HepG2 (cell line): Measurements from ENCODE around the gene CNTRL. TPM values are rescaled to one million over a fixed set of nuclear protein-coding genes. Genes with fewer than 3 reads are reported as not detected.
A peak's percentile ranks its signal among the peaks of the same experiment; 100 is the strongest.

Source experiments
- ATM ChIP-seq: fragments of 450-650 bp; IDR thresholded peaks from 2 replicates; pipeline ENCODE4 v1.7.1; 2017; ENCODE audit warnings: mild to moderate bottlenecking, borderline replicate concordance
- DPF2 ChIP-seq: sonication (generic); formaldehyde crosslinking; IDR thresholded peaks from 2 replicates; pipeline ENCODE4 v1.4.0; 2020; ENCODE audit warnings: mild to moderate bottlenecking, low read depth, missing genetic modification reagents, borderline replicate concordance
- GLI4 ChIP-seq: sonication (generic); formaldehyde crosslinking; IDR thresholded peaks from 2 replicates; pipeline ENCODE4 v1.5.1; 2020; ENCODE audit warnings: missing genetic modification reagents, mild to moderate bottlenecking, moderate library complexity, borderline replicate concordance
- HNRNPLL ChIP-seq: fragments of 200-400 bp; formaldehyde crosslinking; IDR thresholded peaks from 2 replicates; pipeline ENCODE4 v1.6.1; 2017; ENCODE audit warnings: mild to moderate bottlenecking, low read depth, low read length; ENCODE audit not compliant: poor library complexity, severe bottlenecking
- KMT2A ChIP-seq: sonication (generic); formaldehyde crosslinking; IDR thresholded peaks from 2 replicates; pipeline ENCODE4 v1.4.0; 2020; ENCODE audit warnings: missing genetic modification reagents
- SOX5 ChIP-seq: IDR thresholded peaks from 2 replicates; pipeline ENCODE4 v1.6.1; 2016; ENCODE audit warnings: borderline replicate concordance
- ZNF33B ChIP-seq: sonication (generic); formaldehyde crosslinking; IDR thresholded peaks from 2 replicates; pipeline ENCODE4 v1.5.1; 2020; ENCODE audit warnings: mild to moderate bottlenecking, missing genetic modification reagents
- ZNF564 ChIP-seq: sonication (generic); formaldehyde crosslinking; IDR thresholded peaks from 2 replicates; pipeline ENCODE4 v1.8.1; 2023; ENCODE audit warnings: mild to moderate bottlenecking, missing genetic modification reagents
- ZNF567 ChIP-seq: sonication (generic); formaldehyde crosslinking; IDR thresholded peaks from 2 replicates; pipeline ENCODE4 v1.8.1; 2023; ENCODE audit warnings: mild to moderate bottlenecking, missing genetic modification reagents, borderline replicate concordance
- ZNF713 ChIP-seq: sonication (generic); formaldehyde crosslinking; IDR thresholded peaks from 2 replicates; pipeline ENCODE4 v1.4.0; 2020; ENCODE audit warnings: mild to moderate bottlenecking, missing genetic modification reagents
- ZNF781 ChIP-seq: sonication (generic); formaldehyde crosslinking; IDR thresholded peaks from 2 replicates; pipeline ENCODE4 v1.5.1; 2020; ENCODE audit warnings: borderline replicate concordance, mild to moderate bottlenecking, missing genetic modification reagents; ENCODE audit errors: not compliant biosample characterization
- polyA plus RNA-seq, 8 experiments: library from polyadenylated mRNA; depleted of rRNA in 3 of 8; stranded (reverse) in 7 of 8; unstranded in 1 of 8; fragments of >200 nt; fragmentation: Illumina TruSeq in 4 of 8; extraction: Trizol in 4 of 8; gene quantifications; 2 replicates each; pipeline versions ENCODE4 v1.2.1 to v1.2.3, GENCODE V29; 2011 to 2016; ENCODE audit warnings: low read depth in 4 of 8, missing spikeins in 1 of 8, mixed read lengths in 1 of 8; ENCODE audit not compliant: insufficient read depth in 1 of 8
- total RNA-seq, 5 experiments: library from RNA; depleted of rRNA; stranded (reverse); fragments of >200 nt; fragmentation: Illumina TruSeq; extraction: Trizol; gene quantifications; 2 replicates each; pipeline ENCODE4 v1.2.3, GENCODE V29; 2016; ENCODE audit warnings: low read depth in 1 of 5
- TF ChIP-seq, protein P1 (sequence below): sonication (generic); formaldehyde crosslinking; IDR thresholded peaks from 2 replicates; pipeline ENCODE4 v1.4.0; 2020; ENCODE audit warnings: mild to moderate bottlenecking, missing genetic modification reagents, borderline replicate concordance
- TF ChIP-seq, protein P2 (sequence below): sonication (generic); formaldehyde crosslinking; IDR thresholded peaks from 2 replicates; pipeline ENCODE4 v1.4.0; 2020; ENCODE audit warnings: missing genetic modification reagents
- TF ChIP-seq, protein P3 (sequence below): sonication (generic); formaldehyde crosslinking; IDR thresholded peaks from 2 replicates; pipeline ENCODE4 v1.5.0; 2020; ENCODE audit warnings: mild to moderate bottlenecking, missing genetic modification reagents, moderate library complexity
- TF ChIP-seq, protein P4 (sequence below): sonication (generic); formaldehyde crosslinking; IDR thresholded peaks from 2 replicates; pipeline ENCODE4 v1.8.1; 2023; ENCODE audit warnings: missing genetic modification reagents, mild to moderate bottlenecking, borderline replicate concordance

CNTRL gene
- total and polyA plus RNA-seq, 2 of the 13 experiments (the other 11 are each of a cell fraction or from before 2014, with no cell fraction given): 7.5 to 11.8 TPM

GRCh38 chr9:121201738-121202533, 127.2 kb downstream of the CNTRL start, which contains the start of gene RAB14 (continued):
- TF ChIP-seq, protein P1, sequence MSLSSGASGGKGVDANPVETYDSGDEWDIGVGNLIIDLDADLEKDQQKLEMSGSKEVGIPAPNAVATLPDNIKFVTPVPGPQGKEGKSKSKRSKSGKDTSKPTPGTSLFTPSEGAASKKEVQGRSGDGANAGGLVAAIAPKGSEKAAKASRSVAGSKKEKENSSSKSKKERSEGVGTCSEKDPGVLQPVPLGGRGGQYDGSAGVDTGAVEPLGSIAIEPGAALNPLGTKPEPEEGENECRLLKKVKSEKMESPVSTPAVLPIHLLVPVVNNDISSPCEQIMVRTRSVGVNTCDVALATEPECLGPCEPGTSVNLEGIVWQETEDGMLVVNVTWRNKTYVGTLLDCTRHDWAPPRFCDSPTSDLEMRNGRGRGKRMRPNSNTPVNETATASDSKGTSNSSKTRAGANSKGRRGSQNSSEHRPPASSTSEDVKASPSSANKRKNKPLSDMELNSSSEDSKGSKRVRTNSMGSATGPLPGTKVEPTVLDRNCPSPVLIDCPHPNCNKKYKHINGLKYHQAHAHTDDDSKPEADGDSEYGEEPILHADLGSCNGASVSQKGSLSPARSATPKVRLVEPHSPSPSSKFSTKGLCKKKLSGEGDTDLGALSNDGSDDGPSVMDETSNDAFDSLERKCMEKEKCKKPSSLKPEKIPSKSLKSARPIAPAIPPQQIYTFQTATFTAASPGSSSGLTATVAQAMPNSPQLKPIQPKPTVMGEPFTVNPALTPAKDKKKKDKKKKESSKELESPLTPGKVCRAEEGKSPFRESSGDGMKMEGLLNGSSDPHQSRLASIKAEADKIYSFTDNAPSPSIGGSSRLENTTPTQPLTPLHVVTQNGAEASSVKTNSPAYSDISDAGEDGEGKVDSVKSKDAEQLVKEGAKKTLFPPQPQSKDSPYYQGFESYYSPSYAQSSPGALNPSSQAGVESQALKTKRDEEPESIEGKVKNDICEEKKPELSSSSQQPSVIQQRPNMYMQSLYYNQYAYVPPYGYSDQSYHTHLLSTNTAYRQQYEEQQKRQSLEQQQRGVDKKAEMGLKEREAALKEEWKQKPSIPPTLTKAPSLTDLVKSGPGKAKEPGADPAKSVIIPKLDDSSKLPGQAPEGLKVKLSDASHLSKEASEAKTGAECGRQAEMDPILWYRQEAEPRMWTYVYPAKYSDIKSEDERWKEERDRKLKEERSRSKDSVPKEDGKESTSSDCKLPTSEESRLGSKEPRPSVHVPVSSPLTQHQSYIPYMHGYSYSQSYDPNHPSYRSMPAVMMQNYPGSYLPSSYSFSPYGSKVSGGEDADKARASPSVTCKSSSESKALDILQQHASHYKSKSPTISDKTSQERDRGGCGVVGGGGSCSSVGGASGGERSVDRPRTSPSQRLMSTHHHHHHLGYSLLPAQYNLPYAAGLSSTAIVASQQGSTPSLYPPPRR (CRISPR knock-in tag): no peak
- TF ChIP-seq HNRNPLL (peak; percentile 69), SOX5 (peak; percentile 50), ZNF781 (CRISPR knock-in tag) (no peak), ZNF713 (no peak), GLI4 (CRISPR knock-in tag) (0 out of 2 replicates have a peak, but pooled peaks have one; percentile 47), ATM (no peak), DPF2 (CRISPR knock-in tag) (no peak), ZNF33B (CRISPR knock-in tag) (no peak), ZNF564 (CRISPR knock-in tag) (no peak), KMT2A (peak; percentile 97), ZNF567 (CRISPR knock-in tag) (no peak)
- TF ChIP-seq, protein P2, sequence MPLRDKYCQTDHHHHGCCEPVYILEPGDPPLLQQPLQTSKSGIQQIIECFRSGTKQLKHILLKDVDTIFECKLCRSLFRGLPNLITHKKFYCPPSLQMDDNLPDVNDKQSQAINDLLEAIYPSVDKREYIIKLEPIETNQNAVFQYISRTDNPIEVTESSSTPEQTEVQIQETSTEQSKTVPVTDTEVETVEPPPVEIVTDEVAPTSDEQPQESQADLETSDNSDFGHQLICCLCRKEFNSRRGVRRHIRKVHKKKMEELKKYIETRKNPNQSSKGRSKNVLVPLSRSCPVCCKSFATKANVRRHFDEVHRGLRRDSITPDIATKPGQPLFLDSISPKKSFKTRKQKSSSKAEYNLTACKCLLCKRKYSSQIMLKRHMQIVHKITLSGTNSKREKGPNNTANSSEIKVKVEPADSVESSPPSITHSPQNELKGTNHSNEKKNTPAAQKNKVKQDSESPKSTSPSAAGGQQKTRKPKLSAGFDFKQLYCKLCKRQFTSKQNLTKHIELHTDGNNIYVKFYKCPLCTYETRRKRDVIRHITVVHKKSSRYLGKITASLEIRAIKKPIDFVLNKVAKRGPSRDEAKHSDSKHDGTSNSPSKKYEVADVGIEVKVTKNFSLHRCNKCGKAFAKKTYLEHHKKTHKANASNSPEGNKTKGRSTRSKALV: 0 out of 2 replicates have a peak, but pooled peaks have one; percentile 24
- TF ChIP-seq, protein P3, sequence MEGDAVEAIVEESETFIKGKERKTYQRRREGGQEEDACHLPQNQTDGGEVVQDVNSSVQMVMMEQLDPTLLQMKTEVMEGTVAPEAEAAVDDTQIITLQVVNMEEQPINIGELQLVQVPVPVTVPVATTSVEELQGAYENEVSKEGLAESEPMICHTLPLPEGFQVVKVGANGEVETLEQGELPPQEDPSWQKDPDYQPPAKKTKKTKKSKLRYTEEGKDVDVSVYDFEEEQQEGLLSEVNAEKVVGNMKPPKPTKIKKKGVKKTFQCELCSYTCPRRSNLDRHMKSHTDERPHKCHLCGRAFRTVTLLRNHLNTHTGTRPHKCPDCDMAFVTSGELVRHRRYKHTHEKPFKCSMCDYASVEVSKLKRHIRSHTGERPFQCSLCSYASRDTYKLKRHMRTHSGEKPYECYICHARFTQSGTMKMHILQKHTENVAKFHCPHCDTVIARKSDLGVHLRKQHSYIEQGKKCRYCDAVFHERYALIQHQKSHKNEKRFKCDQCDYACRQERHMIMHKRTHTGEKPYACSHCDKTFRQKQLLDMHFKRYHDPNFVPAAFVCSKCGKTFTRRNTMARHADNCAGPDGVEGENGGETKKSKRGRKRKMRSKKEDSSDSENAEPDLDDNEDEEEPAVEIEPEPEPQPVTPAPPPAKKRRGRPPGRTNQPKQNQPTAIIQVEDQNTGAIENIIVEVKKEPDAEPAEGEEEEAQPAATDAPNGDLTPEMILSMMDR (CRISPR knock-in tag): peak; percentile 91
- TF ChIP-seq, protein P4, sequence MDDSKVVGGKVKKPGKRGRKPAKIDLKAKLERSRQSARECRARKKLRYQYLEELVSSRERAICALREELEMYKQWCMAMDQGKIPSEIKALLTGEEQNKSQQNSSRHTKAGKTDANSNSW: no peak
- TF ChIP-seq, all 625 proteins: peak for 201
